Natural killer cell (primary cell): Measurements from ENCODE around the gene ST6GALNAC3. TPM values are rescaled to one million over a fixed set of nuclear protein-coding genes. Genes with fewer than 3 reads are reported as not detected.

Experiments
- ATAC-seq, 3 donors: fragments of 150-1000 bp in 2 of 3; fragments of 200-7000 bp in 1 of 3; cut with Tn5 transposase; 1 replicate in 1 of 3; 2 replicates in 2 of 3; pipeline ENCODE4 v1.10.0; 2021; ENCODE audit warnings: mild to moderate bottlenecking in 2 of 3, moderate library complexity in 2 of 3
- DNase-seq, 2 donors: peaks; one replicate each; pipeline versions ENCODE4 v3.0.0 to v3.0.0-alpha.2; 2013 to 2021; ENCODE audit warnings: mixed read lengths in 1 of 2
- H3K27ac ChIP-seq: one replicate; pipeline ENCODE4 v1.5.1; 2013; ENCODE audit warnings: mild to moderate bottlenecking, low read length
- H3K27me3 ChIP-seq: one replicate; pipeline ENCODE4 v1.6.1; 2013; ENCODE audit warnings: low read length; ENCODE audit not compliant: control insufficient read depth, insufficient read depth
- H3K36me3 ChIP-seq: one replicate; pipeline ENCODE4 v1.6.1; 2013; ENCODE audit warnings: low read length; ENCODE audit not compliant: control insufficient read depth, insufficient read depth
- H3K4me1 ChIP-seq: one replicate; pipeline ENCODE4 v1.6.1; 2013; ENCODE audit warnings: low read length; ENCODE audit not compliant: control insufficient read depth, insufficient read depth
- H3K4me3 ChIP-seq: one replicate; pipeline ENCODE4 v1.5.1; 2013; ENCODE audit warnings: low read length
- H3K9me3 ChIP-seq: one replicate; pipeline ENCODE4 v1.6.1; 2013; ENCODE audit warnings: low read length; ENCODE audit not compliant: control insufficient read depth, insufficient read depth
- H3K27ac Mint-ChIP-seq, 2 donors: one replicate each; pipeline ENCODE4 v1.8.0; 2022; ENCODE audit warnings: mild to moderate bottlenecking in 2 of 2, mixed read lengths in 2 of 2, moderate library complexity in 1 of 2
- H3K27me3 Mint-ChIP-seq, 2 donors: one replicate each; pipeline ENCODE4 v1.8.0; 2022; ENCODE audit warnings: low read depth in 2 of 2, mixed read lengths in 2 of 2
- H3K36me3 Mint-ChIP-seq: one replicate; pipeline ENCODE4 v1.8.0; 2022; ENCODE audit warnings: mixed read lengths
- H3K4me1 Mint-ChIP-seq, 2 donors: one replicate each; pipeline ENCODE4 v1.8.0; 2022; ENCODE audit warnings: mixed read lengths in 2 of 2
- H3K4me3 Mint-ChIP-seq: one replicate; pipeline ENCODE4 v1.8.0; 2022; ENCODE audit warnings: mild to moderate bottlenecking, moderate library complexity, mixed read lengths
- H3K9me3 Mint-ChIP-seq, 2 donors: one replicate each; pipeline ENCODE4 v1.8.0; 2022; ENCODE audit warnings: mixed read lengths in 2 of 2
- CTCF ChIP-seq: fragments of 200-600 bp; IDR thresholded peaks from one replicate; pipeline ENCODE4 v1.8.0; 2022; ENCODE audit warnings: antibody characterized with exemption
- WGBS: methylation state at CpG from one replicate; pipeline ENCODE4 v1.1.7; 2013; ENCODE audit warnings: missing lambda C conversion rate; ENCODE audit not compliant: insufficient coverage; 5-methylcytosine and 5-hydroxymethylcytosine counted together
- intact Hi-C: fragments of 100-400 bp; cut with micrococcal nuclease; formaldehyde crosslinking; loops from one replicate; pipeline ENCODE4 v1.14.2; 2022
- total RNA-seq, 4 donors: library from RNA; stranded (reverse); fragments of 120-200 nt in 1 of 4; gene quantifications; one replicate each; pipeline versions ENCODE4 v1.2.3 to v1.2.4, GENCODE V29; 2013 to 2022

The ST6GALNAC3 gene
- total RNA-seq, 3 donors from 2014 or later (not counting 1 experiment from before 2014, with no cell fraction given), result not detected

- no peak for ATAC-seq
- H3K4me3 Mint-ChIP-seq, result no peak overlapping the region
- peaks cover 0 to 6% of the 10 kb centered on the region in 2 donors for H3K27me3 Mint-ChIP-seq
- no peak for TF ChIP-seq CTCF
- no peaks in the 10 kb centered on the region for H3K9me3 ChIP-seq
- WGBS, result 81% methylated on average over 4 of the region's 5 CpGs
- no peaks in the 10 kb centered on the region for H3K36me3 Mint-ChIP-seq
- H3K4me3 ChIP-seq, result no peak overlapping the region
- intact Hi-C loops, result no loop called here
- no peaks in the 10 kb centered on the region for H3K4me1 ChIP-seq
- no peaks in the 10 kb centered on the region for H3K4me1 Mint-ChIP-seq
- no peaks in the 10 kb centered on the region for H3K36me3 ChIP-seq
- no peak for DNase-seq
- peaks cover 0 to 4% of the 10 kb centered on the region in 2 donors for H3K9me3 Mint-ChIP-seq
- no peak overlapping the region for H3K27ac Mint-ChIP-seq
- H3K27me3 ChIP-seq, result no peaks in the 10 kb centered on the region
- no peak overlapping the region for H3K27ac ChIP-seq
Observed at GRCh38 chr1:76247261-76247852, 172.8 kb downstream of the ST6GALNAC3 start.

- Histone ChIP-seq H3K36me3 (no peaks in the 10 kb centered on the region), H3K27me3 (no peaks in the 10 kb centered on the region), H3K4me3 (no peak overlapping the region), H3K4me1 (no peaks in the 10 kb centered on the region), H3K9me3 (no peaks in the 10 kb centered on the region), H3K27ac (no peak overlapping the region)
- no peak for TF ChIP-seq CTCF
- Mint-ChIP-seq H3K27ac (no peak overlapping the region), H3K4me1 (no peaks in the 10 kb centered on the region), H3K27me3 (peaks cover 0 to 4% of the 10 kb centered on the region in 2 donors), H3K9me3 (peaks cover 0 to 2% of the 10 kb centered on the region in 2 donors), H3K4me3 (no peak overlapping the region), H3K36me3 (no peaks in the 10 kb centered on the region)
- intact Hi-C loops, result no loop called here
- DNase-seq, result no peak
- ATAC-seq, result no peak
- 83% methylated on average over 2 of the region's 2 CpGs for WGBS
Observed at GRCh38 chr1:76250271-76250670, 175.7 kb downstream of the ST6GALNAC3 start.

GRCh38 chr1:76252431-76252830 lies 177.9 kb downstream of the ST6GALNAC3 start:
- no peak overlapping the region for H3K27ac Mint-ChIP-seq
- WGBS, result 93% methylated on average over 2 of the region's 3 CpGs

More at GRCh38 chr1:76252431-76252830, 177.9 kb downstream of the ST6GALNAC3 start:
- Histone ChIP-seq H3K4me1 (no peaks in the 10 kb centered on the region), H3K4me3 (no peak overlapping the region), H3K27me3 (no peaks in the 10 kb centered on the region), H3K9me3 (no peaks in the 10 kb centered on the region), H3K36me3 (no peaks in the 10 kb centered on the region), H3K27ac (no peak overlapping the region)
- Mint-ChIP-seq H3K9me3 (peaks cover 0 to 2% of the 10 kb centered on the region in 2 donors), H3K4me3 (no peak overlapping the region), H3K27me3 (peaks cover 0 to 4% of the 10 kb centered on the region in 2 donors), H3K36me3 (no peaks in the 10 kb centered on the region), H3K4me1 (peaks cover 0 to 8% of the 10 kb centered on the region in 2 donors)
- DNase-seq, result no peak
- intact Hi-C loops, result no loop called here
- ATAC-seq, result no peak
- no peak for TF ChIP-seq CTCF
